AG09319 (cell line): ENCODE measurements around the gene HNRNPA0.

Experiments used
- DNase-seq: peaks from one replicate; pipeline ENCODE4 v3.0.0-alpha.2; 2010; ENCODE audit warnings: low read depth; ENCODE audit errors: extremely low read depth
- CTCF ChIP-seq: IDR thresholded peaks from 2 replicates; pipeline ENCODE4 v1.5.1; 2011; ENCODE audit warnings: low read depth, mild to moderate bottlenecking, inconsistent platforms, low read length, moderate library complexity

HNRNPA0 gene

DNA sequence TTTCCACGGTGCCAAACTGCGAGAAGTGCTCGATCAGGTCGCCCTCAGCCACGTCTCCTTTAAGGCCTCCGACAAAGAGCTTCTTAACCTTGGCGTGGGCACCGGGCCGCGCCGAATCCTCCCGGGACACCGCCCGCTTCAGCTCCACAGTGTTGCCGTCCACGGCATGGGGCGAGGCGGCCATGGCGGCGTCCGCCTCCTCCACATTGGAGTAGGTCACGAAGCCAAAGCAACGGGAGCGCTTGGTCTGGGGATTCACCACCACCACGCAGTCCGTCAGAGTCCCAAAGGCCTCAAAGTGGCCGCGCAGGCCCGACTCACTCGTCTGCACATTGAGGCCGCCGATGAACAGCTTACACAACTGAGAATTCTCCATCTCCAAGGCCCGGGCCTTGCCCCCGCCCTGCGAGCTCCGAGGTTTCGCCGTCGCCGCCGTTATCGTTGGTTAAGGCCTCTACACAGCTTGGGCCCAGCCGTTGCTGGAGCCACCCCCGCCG is 424 bp downstream of the HNRNPA0 start:
- no peak for DNase-seq
- TF ChIP-seq CTCF = no peak

GRCh38 chr5:137752905-137753690 is 1.1 kb downstream of the HNRNPA0 start:
- TF ChIP-seq CTCF = no peak

GRCh38 chr5:137751869-137752491 is 2.2 kb downstream of the HNRNPA0 start:
- TF ChIP-seq CTCF = peak; percentile 82
- DNase-seq = peak; percentile 66

More at GRCh38 chr5:137752905-137753690, 1.1 kb downstream of the HNRNPA0 start:
- no peak for DNase-seq

GRCh38 chr5:137750436-137750835 is 3.7 kb downstream of the HNRNPA0 start:
- DNase-seq = no peak
- TF ChIP-seq CTCF = no peak

GRCh38 chr5:137747848-137748247 is 6.3 kb downstream of the HNRNPA0 start:
- no peak for DNase-seq

GRCh38 chr5:137743031-137743640 is 11.0 kb downstream of the HNRNPA0 start:
- peak; percentile 66 for TF ChIP-seq CTCF
- peak; percentile 53 for DNase-seq

More at GRCh38 chr5:137747848-137748247, 6.3 kb downstream of the HNRNPA0 start:
- no peak for TF ChIP-seq CTCF

- no peak for DNase-seq
- no peak for TF ChIP-seq CTCF
These were observed 12.4 kb downstream of the HNRNPA0 start for GRCh38 chr5:137741718-137742117.
